Superior temporal gyrus (tissue), 1 donor: ENCODE data around the gene RANBP17.

Experiments
- DNase-seq: peaks from one replicate; pipeline ENCODE4 v3.0.0-alpha.2; 2016; ENCODE audit errors: extremely low spot score

Gene RANBP17

GRCh38 chr5:171092194-171092593 is 230.4 kb downstream of the RANBP17 start:
- no peak for DNase-seq

GRCh38 chr5:171093598-171093997 is 231.8 kb downstream of the RANBP17 start:
- DNase-seq: no peak

- DNase-seq: no peak
Measured at GRCh38 chr5:171094356-171094755, 232.5 kb downstream of the RANBP17 start.

- no peak for DNase-seq
Measured at GRCh38 chr5:171102877-171103610, 241.2 kb downstream of the RANBP17 start.

GRCh38 chr5:171107669-171108068 is 245.9 kb downstream of the RANBP17 start:
- DNase-seq: no peak

- no peak for DNase-seq
Measured at GRCh38 chr5:171115519-171115918, 253.7 kb downstream of the RANBP17 start.

- no peak for DNase-seq
Measured at GRCh38 chr5:171116719-171117118, 254.9 kb downstream of the RANBP17 start.

- no peak for DNase-seq
Measured at GRCh38 chr5:171120986-171121622, 259.3 kb downstream of the RANBP17 start.

GRCh38 chr5:171121638-171122037 is 259.8 kb downstream of the RANBP17 start:
- no peak for DNase-seq

- DNase-seq: no peak
Measured at GRCh38 chr5:171122372-171122771, 260.6 kb downstream of the RANBP17 start.

GRCh38 chr5:171123417-171123816 is 261.6 kb downstream of the RANBP17 start:
- no peak for DNase-seq

- DNase-seq: no peak
Measured at GRCh38 chr5:171127314-171127713, 265.5 kb downstream of the RANBP17 start.

- no peak for DNase-seq
Measured at GRCh38 chr5:171128136-171128535, 266.3 kb downstream of the RANBP17 start.

- no peak for DNase-seq
Measured at GRCh38 chr5:171129308-171129707, 267.5 kb downstream of the RANBP17 start.

- no peak for DNase-seq
Measured at GRCh38 chr5:171131497-171131896, 269.7 kb downstream of the RANBP17 start.

GRCh38 chr5:171137768-171138525 is 276.1 kb downstream of the RANBP17 start:
- DNase-seq: peak; percentile 50

- no peak for DNase-seq
Measured at GRCh38 chr5:171139227-171139626, 277.4 kb downstream of the RANBP17 start.

- DNase-seq: no peak
Measured at GRCh38 chr5:171142617-171143016, 280.8 kb downstream of the RANBP17 start.

- DNase-seq: no peak
Measured at GRCh38 chr5:171143171-171143570, 281.4 kb downstream of the RANBP17 start.

GRCh38 chr5:171143926-171144325 is 282.1 kb downstream of the RANBP17 start:
- no peak for DNase-seq

GRCh38 chr5:171149333-171149732 is 287.5 kb downstream of the RANBP17 start:
- no peak for DNase-seq

- no peak for DNase-seq
Measured at GRCh38 chr5:171149772-171150171, 288.0 kb downstream of the RANBP17 start.

GRCh38 chr5:171152382-171152781 is 290.6 kb downstream of the RANBP17 start:
- DNase-seq: no peak
